T-helper 1 cell (primary cell): ENCODE measurements around the gene RIOK2.
"Not testable (repeated sequence)": the region's sequence is repeated elsewhere in the genome, so short reads cannot be mapped to it uniquely, and the experiment has no call there.

Source experiments
- DNase-seq, 5 donors: peaks; one replicate each; pipeline ENCODE4 v3.0.0-alpha.2; 2012 to 2020
- total RNA-seq, 4 donors: gene quantifications; one replicate each; lab custom pipeline; 2026; lab: John Stamatoyannopoulos, UW

The RIOK2 gene
- 22.2 to 27.8 (median 26.1) reads per million in 4 donors for total RNA-seq

DNA sequence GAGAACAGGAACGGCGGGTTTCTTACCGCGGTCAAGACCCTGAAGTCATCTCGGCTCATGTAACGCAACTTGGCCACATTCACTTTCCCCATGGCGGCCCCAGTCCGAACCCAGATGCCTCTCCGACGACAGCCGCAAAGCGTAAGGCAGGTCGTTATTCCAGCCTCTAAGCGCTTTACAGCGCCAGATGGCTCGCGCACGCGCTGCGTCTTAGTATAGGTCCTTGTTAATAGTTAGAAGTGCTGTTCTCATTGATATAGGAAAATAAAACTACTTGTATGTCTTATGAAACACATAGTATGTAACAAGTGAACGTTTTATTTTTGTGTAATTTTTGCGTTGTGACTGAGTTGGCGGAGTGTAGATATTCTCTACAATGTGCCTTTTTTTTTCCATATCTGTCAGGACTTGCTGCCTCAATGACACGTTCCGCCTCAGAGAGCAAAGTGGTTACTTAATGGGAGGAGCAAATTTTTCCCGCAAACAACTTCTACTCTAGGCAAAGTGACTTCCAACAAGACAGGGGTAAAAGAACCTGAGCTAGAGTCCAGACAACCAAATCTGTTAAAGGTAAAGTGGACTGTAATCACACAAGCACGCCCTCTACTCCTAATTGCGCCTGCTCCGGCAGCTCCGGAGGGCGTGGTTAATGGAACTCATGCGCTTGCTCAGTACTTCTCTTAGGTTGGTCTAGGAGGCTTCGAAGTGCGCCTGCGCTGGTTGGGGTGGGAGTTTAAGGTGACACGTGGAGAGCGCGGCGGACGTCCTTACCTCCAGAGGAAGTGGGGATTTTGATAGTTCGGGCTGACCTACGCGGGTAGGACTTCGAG is at the start of gene RIOK2:
Gene RIOK2 (minus strand): TSS at position 148 of the 830 bp plus-strand sequence. CDS start 56 bp downstream, at position 92.
- peak; percentile 78 to 95 (median 80) for DNase-seq

GRCh38 chr5:97231025-97231636 is 48.1 kb upstream of the RIOK2 start:
- DNase-seq = peak in 2 of 5 donors; percentile 8 to 53

DNA sequence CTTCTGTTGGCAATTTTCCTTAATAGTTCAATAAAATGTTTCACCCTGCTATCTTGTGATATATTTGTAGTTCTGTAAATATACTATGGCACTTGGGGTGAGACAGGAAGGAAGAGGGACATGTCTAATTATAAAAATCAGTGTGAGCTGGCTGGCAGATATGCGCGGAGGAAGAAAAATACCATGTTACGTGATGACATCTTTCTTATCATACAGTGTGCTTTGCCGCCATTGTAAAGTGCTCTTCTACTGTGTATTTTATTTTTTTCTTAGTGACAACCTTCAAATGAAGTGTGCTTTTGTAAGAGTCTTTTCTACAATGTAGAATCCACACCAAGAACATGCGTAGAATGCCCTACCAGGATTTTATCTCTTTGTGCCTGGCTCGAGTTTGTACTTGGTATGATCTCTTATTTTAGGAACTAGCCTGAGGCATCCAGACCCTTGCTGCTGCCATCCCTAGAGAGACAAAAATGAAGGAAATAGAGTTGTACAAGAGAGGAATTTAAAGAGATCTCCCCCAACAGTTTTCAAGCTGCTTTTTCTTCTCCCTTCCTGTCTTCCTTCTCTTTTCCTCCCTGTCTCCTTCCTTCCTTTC is 46.7 kb upstream of the RIOK2 start:
- DNase-seq = no peak

- no peak for DNase-seq
These were observed 46.1 kb upstream of the RIOK2 start for GRCh38 chr5:97229196-97229595.

GRCh38 chr5:97225222-97225621 is 42.2 kb upstream of the RIOK2 start:
- DNase-seq = no peak

GRCh38 chr5:97224112-97224750 is 41.2 kb upstream of the RIOK2 start:
- DNase-seq = no peak

DNA sequence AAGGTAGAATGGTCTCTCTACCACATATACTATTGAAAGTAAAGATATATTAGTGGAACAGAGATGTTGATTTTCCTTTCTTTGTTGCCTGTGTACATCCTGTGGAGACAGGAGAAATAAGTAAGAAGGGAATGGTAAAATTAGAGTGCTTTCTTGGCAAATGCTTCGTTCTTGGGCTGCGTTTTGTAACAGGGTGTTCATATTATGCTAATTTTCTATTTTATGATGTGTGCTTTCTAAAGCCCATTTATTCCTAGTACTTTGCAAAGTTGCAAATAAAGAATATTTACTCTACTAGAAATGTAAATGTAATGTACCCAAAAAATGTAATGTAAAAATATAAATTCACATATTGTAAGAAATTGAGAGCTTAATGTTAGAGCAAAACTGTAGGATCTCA is 40.5 kb upstream of the RIOK2 start:
- no peak for DNase-seq

GRCh38 chr5:97209343-97209742 is 26.3 kb upstream of the RIOK2 start:
- DNase-seq = no peak

DNA sequence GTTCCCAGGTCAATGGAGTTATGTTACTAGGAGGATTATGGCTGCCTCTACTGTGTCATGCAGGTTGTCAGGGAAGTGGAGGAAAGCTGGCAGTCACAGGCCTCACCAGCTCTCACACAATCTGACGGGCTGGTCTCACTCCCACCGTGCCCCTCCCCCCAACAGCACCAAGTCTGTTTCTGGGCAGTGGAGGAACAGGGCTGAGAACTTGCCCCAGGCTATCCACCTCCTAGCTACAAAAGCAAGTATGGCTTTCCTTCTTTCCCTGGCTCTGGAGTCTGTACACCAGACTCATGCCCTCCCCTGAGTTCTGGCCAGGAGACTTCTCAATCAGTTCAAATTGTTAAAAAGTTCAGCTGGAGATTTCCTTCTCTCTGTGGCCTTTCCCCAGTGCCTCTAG is 25.7 kb upstream of the RIOK2 start:
- DNase-seq = no peak

- DNase-seq = no peak
These were observed 25.2 kb upstream of the RIOK2 start for GRCh38 chr5:97208184-97208713.

GRCh38 chr5:97194366-97194765 is 11.3 kb upstream of the RIOK2 start:
- DNase-seq = no peak

DNA sequence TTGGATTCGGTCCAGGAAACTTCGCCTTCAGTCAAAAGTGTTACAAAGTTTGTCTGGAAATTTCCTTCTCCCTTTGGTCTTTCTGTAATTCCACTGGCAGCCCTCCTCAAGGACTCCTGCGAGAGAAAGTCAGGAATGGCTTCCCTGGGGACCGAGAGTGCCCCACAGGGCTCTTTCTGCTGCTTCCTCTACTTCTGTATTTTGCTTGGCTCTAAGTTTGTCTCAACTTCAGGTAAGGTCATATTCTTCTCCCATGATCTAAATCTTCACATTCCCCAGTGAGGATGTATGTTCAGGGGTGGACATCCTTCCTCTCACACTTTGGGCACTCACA is 10.3 kb upstream of the RIOK2 start:
- DNase-seq = no peak

- no peak for DNase-seq
These were observed 9.7 kb upstream of the RIOK2 start for GRCh38 chr5:97192580-97193354.

- DNase-seq = no peak
These were observed 8.8 kb upstream of the RIOK2 start for GRCh38 chr5:97191893-97192292.

GRCh38 chr5:97189523-97189922 is 6.5 kb upstream of the RIOK2 start:
- not testable (repeated sequence) for DNase-seq

DNA sequence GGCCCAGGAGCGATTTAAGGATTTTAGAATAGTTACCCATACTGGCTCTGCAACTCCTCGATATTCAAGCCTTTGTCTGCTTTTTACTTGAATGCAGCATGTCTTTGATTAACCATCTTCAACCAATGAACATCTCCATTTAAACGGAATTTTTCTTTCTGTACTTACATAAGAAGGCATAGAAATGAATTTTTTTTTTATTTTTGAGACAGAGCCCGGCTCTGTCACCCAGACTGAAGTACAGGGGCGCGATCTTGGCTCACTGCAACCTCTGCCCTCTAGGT is 825 bp upstream of the RIOK2 start:
- peak in 1 of 5 donors; percentile 1 for DNase-seq

DNA sequence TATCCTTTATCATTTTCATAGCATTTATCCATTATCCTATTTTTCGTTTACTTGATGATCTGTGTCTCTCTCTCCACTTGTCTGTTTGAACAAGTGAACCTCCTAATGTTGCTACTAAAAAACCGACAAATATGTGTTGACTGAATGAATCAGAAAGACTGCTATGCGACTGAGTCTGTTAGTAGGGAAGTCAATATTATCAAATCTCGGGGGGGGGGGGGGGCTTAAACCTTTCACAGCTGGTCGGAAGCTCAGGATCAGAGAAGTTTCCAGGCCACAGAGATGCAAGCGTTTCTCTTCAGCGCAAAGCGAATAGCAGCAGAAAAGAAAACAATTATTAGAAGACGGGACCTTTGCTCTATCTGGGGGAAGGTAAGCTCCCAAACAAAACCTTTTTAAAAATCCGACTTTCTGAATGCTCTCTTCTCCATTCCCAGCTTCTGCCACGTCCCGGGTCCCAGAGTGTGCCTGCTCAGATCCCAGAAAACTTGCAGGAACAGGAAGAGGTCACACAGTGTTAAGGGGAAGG is 412 bp downstream of the RIOK2 start:
- no peak for DNase-seq

DNA sequence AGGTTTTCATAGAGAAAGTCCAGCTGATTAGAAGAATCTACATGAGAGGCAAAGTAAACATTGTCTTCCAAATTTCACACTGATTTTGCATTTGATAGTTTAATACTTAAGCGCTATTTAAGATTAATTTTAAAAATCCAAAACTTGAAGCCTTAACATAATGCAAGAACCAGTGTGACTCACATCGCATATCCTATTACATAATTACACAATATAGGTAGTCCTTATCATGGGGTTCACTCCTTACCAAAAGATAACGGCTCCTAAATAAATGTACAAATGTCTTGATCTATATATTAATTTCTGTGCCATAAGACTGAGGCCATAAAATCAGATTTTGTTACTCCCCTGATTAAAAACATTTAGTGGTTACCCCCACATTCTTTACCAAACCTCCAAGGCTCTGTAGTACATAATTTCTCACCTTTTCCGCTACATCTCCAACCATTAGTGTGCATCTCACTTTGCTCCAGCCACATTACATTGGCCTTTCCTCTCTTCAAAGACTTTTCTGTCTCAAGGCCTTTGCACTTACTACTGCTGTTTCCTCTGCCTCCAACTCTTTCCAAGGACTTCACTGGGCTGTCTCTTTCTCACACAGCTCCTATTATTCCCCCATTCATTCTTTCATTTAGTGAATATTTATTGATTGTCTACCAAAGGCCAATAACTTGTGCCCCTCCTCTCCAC is 1.0 kb downstream of the RIOK2 start:
- DNase-seq = no peak

GRCh38 chr5:97179457-97179856 is 3.6 kb downstream of the RIOK2 start:
- not testable (repeated sequence) for DNase-seq

DNA sequence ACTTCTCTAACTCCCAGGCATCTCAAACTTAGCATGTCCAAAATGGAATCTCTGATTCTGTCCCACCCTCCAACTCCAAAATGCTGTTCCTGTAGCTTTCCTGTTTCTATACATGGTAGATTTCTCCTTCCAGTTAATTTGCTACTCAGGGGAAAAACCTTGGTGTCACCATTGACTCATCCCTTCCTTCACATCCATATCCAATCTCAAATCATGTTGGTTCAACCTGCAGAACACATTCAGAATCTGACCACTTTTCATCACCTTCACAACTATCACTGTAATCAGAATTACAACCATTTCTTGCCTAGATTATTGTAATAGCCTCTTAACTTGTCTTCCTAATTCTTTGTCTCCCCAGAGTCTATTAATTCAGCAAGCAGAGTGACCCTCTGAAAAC is 10.8 kb downstream of the RIOK2 start:
- no peak for DNase-seq

- no peak for DNase-seq
These were observed 11.3 kb downstream of the RIOK2 start for GRCh38 chr5:97171703-97172102.

GRCh38 chr5:97167435-97167834 is 15.6 kb downstream of the RIOK2 start:
- peak in 1 of 5 donors; percentile 49 for DNase-seq
